K562 (cell line): ENCODE results near the gene TTLL10. TPM values are rescaled to one million over a fixed set of nuclear protein-coding genes. Genes with fewer than 3 reads are reported as not detected.

Source experiments
- ATF4 ChIP-seq: fragments of 450-650 bp; formaldehyde crosslinking; IDR thresholded peaks from 2 replicates; pipeline ENCODE4 v1.4.0; 2022; ENCODE audit warnings: mild to moderate bottlenecking, moderate library complexity
- CBFA2T2 ChIP-seq: fragments of 450-650 bp; conservative IDR thresholded peaks from 2 replicates; pipeline ENCODE4 v1.6.1; 2017; ENCODE audit warnings: mild to moderate bottlenecking
- E2F3 ChIP-seq: fragments of 250-450 bp; sonication (Bioruptor Pico); IDR thresholded peaks from 2 replicates; pipeline ENCODE4 v1.4.0; 2020; ENCODE audit warnings: mild to moderate bottlenecking
- EHMT2 ChIP-seq: fragments of 450-650 bp; IDR thresholded peaks from 2 replicates; pipeline ENCODE4 v1.6.1; 2018; ENCODE audit warnings: antibody characterized with exemption
- GTF2F1 ChIP-seq: IDR thresholded peaks from 2 replicates; pipeline ENCODE4 v1.6.1; 2011; ENCODE audit warnings: low read depth, low read length, improper control_type of control experiment
- JUND ChIP-seq, 2 experiments: IDR thresholded peaks; 2 replicates in 1 of 2; 3 replicates in 1 of 2; pipeline ENCODE4 v1.6.1; 2011; ENCODE audit warnings: borderline replicate concordance in 2 of 2, low read depth in 2 of 2, low read length in 2 of 2, improper control_type of control experiment in 1 of 2, missing biosample characterization in 1 of 2, missing genetic modification characterization in 1 of 2, missing genetic modification reagents in 1 of 2
- LCOR ChIP-seq: sonication (generic); formaldehyde crosslinking; IDR thresholded peaks from 2 replicates; pipeline ENCODE4 v1.8.0; 2022; ENCODE audit warnings: mild to moderate bottlenecking, missing genetic modification reagents
- MBD1 ChIP-seq: fragments of 250-450 bp; sonication (Bioruptor Pico); IDR thresholded peaks from 2 replicates; pipeline ENCODE4 v1.8.0; 2022; ENCODE audit warnings: inconsistent platforms
- MCM2 ChIP-seq: fragments of 450-650 bp; IDR thresholded peaks from 2 replicates; pipeline ENCODE4 v1.6.1; 2017; ENCODE audit warnings: low read depth, mild to moderate bottlenecking
- NFIC ChIP-seq: fragments of 450-650 bp; IDR thresholded peaks from 2 replicates; pipeline ENCODE4 v1.6.1; 2017; ENCODE audit warnings: mild to moderate bottlenecking, inconsistent platforms
- POLR2A ChIP-seq: fragments of 450-650 bp; conservative IDR thresholded peaks from 2 replicates; pipeline ENCODE4 v1.6.1; 2016
- PREB ChIP-seq: sonication (generic); formaldehyde crosslinking; IDR thresholded peaks from 2 replicates; pipeline ENCODE4 v1.8.1; 2023; ENCODE audit warnings: mild to moderate bottlenecking, missing genetic modification reagents
- SREBF2 ChIP-seq: sonication (generic); formaldehyde crosslinking; IDR thresholded peaks from 2 replicates; pipeline ENCODE4 v1.4.0; 2020; ENCODE audit warnings: mild to moderate bottlenecking, missing genetic modification reagents
- STAG1 ChIP-seq: sonication (generic); formaldehyde crosslinking; IDR thresholded peaks from 2 replicates; pipeline ENCODE4 v1.5.0; 2020; ENCODE audit warnings: missing genetic modification reagents, borderline replicate concordance
- ZKSCAN8 ChIP-seq: fragments of 200-800 bp; sonication (Bioruptor generic); IDR thresholded peaks from 2 replicates; pipeline ENCODE4 v1.6.1; 2016; ENCODE audit warnings: missing genetic modification characterization, missing compliant biosample characterization
- ZNF407 ChIP-seq: fragments of 450-650 bp; IDR thresholded peaks from 2 replicates; pipeline ENCODE4 v1.6.1; 2016; ENCODE audit warnings: low read depth
- polyA plus RNA-seq, 8 experiments: library from polyadenylated mRNA; depleted of rRNA in 4 of 8; stranded (reverse) in 5 of 8; unstranded in 3 of 8; fragments of >200 nt; fragmentation: Nextera tagmentation in 2 of 8; fragmentation: Illumina TruSeq in 1 of 8; extraction: Ambion mirVana in 2 of 8; extraction: Trizol in 1 of 8; gene quantifications; 2 replicates each; pipeline versions ENCODE4 v1.2.1 to v1.2.3, GENCODE V29; 2011 to 2014; ENCODE audit warnings: inconsistent platforms in 1 of 8, missing spikeins in 1 of 8
- total RNA-seq, 7 experiments: library from RNA; depleted of rRNA in 6 of 7; stranded (reverse); fragments of >200 nt in 6 of 7; fragmentation: Illumina TruSeq in 2 of 7; extraction: Trizol in 2 of 7; gene quantifications; 2 replicates each; pipeline versions ENCODE4 v1.2.1 to v1.2.3, GENCODE V29; 2011 to 2021; ENCODE audit warnings: low replicate concordance in 1 of 7

Gene TTLL10
- total and polyA plus RNA-seq, 9 of the 15 experiments (the other 6 are each of a cell fraction or from before 2014, with no cell fraction given) = not detected

GRCh38 chr1:1231400-1232207, 57.9 kb downstream of the TTLL10 start, which contains the start of gene SDF4 (continued):
- TF ChIP-seq PREB (CRISPR knock-in tag) = no peak
- no peak for TF ChIP-seq SREBF2
- peak; percentile 91 for TF ChIP-seq POLR2A
- 0 out of 2 replicates have a peak, but pooled peaks have one; percentile 37 for TF ChIP-seq GTF2F1
- no peak for TF ChIP-seq ATF4 (CRISPR knock-in tag)
- no peak for TF ChIP-seq ZNF407
- no peak for TF ChIP-seq LCOR (CRISPR knock-in tag)
- TF ChIP-seq STAG1 (CRISPR knock-in tag) = peak; percentile 62; the same call in 1 of the 2 replicates
- no peak for TF ChIP-seq NFIC
- peak; percentile 70 for TF ChIP-seq CBFA2T2
- no peak for TF ChIP-seq EHMT2
- no peak for TF ChIP-seq ZKSCAN8 (CRISPR knock-in tag)
- TF ChIP-seq MBD1 = no peak
- TF ChIP-seq MCM2 = no peak
- TF ChIP-seq JUND (IDR thresholded peaks at IDR 0.05; ENCODE audit: borderline replicate concordance, low read depth, low read length) = peak; percentile 42; the same call in 1 of the 2 replicates
- peak; percentile 20; the same call in 1 of the 3 replicates for TF ChIP-seq JUND (tag; IDR thresholded peaks at IDR 0.05; ENCODE audit: borderline replicate concordance, low read depth, low read length)
- peak; percentile 14; the same call in 1 of the 2 replicates for TF ChIP-seq E2F3 (CRISPR knock-in tag)
